Keratinocyte (primary cell): ENCODE measurements around the gene ZFP64. TPM values are rescaled to one million over a fixed set of nuclear protein-coding genes. Genes with fewer than 3 reads are reported as not detected.

Source experiments
- DNase-seq: peaks from one replicate; pipeline ENCODE4 v3.0.0-alpha.2; 2011; ENCODE audit warnings: low read depth, missing footprints, low spot score
- FAIRE-seq: peaks from 2 replicates; lab custom pipeline; 2011; peaks lifted over from hg19 to GRCh38; lab: Jason Lieb, UNC
- H2AFZ ChIP-seq: 2 replicates; pipeline ENCODE4 v1.6.0; 2012; ENCODE audit warnings: low read length, control low read depth, inconsistent platforms; ENCODE audit not compliant: control insufficient read depth
- H3K27ac ChIP-seq: 2 replicates; pipeline ENCODE4 v1.5.1; 2011; ENCODE audit warnings: low read length; ENCODE audit not compliant: control insufficient read depth, insufficient read depth
- H3K27me3 ChIP-seq: 3 replicates; pipeline ENCODE4 v1.6.0; 2011; ENCODE audit warnings: low read length; ENCODE audit not compliant: control insufficient read depth, insufficient read depth; ENCODE audit errors: extremely low read depth
- H3K36me3 ChIP-seq, 2 experiments: 2 replicates in 1 of 2; 3 replicates in 1 of 2; pipeline ENCODE4 v1.5.1; 2011; ENCODE audit warnings: low read length in 2 of 2, mild to moderate bottlenecking in 1 of 2; ENCODE audit not compliant: control insufficient read depth in 2 of 2, insufficient read depth in 2 of 2; ENCODE audit errors: extremely low read depth in 1 of 2
- H3K4me1 ChIP-seq: 3 replicates; pipeline ENCODE4 v1.5.1; 2011; ENCODE audit warnings: low read length; ENCODE audit not compliant: control insufficient read depth, insufficient read depth; ENCODE audit errors: extremely low read depth
- H3K4me2 ChIP-seq: 3 replicates; pipeline ENCODE4 v1.6.0; 2011; ENCODE audit warnings: low read depth, low read length; ENCODE audit not compliant: control insufficient read depth, insufficient read depth; ENCODE audit errors: extremely low read depth
- H3K4me3 ChIP-seq, 3 experiments: fragments of 200-600 bp in 1 of 3; sonication (generic) in 1 of 3; 2 replicates in 2 of 3; 3 replicates in 1 of 3; pipeline ENCODE4 v1.5.1; 2011 to 2016; ENCODE audit warnings: low read length in 3 of 3, mild to moderate bottlenecking in 3 of 3, control low read depth in 2 of 3, inconsistent platforms in 1 of 3, low read depth in 1 of 3, mixed read lengths in 1 of 3, mixed run types in 1 of 3, moderate library complexity in 1 of 3; ENCODE audit not compliant: control insufficient read depth in 2 of 3, insufficient read depth in 2 of 3; ENCODE audit errors: extremely low read depth in 1 of 3
- H3K79me2 ChIP-seq: 2 replicates; pipeline ENCODE4 v1.6.0; 2012; ENCODE audit warnings: low read length; ENCODE audit not compliant: control insufficient read depth, insufficient read depth
- H3K9ac ChIP-seq: 3 replicates; pipeline ENCODE4 v1.6.0; 2011; ENCODE audit warnings: low read length; ENCODE audit not compliant: control insufficient read depth, insufficient read depth; ENCODE audit errors: extremely low read depth
- H3K9me1 ChIP-seq: 3 replicates; pipeline ENCODE4 v1.6.0; 2011; ENCODE audit warnings: low read length; ENCODE audit not compliant: control insufficient read depth, insufficient read depth; ENCODE audit errors: extremely low read depth
- H3K9me3 ChIP-seq: 2 replicates; pipeline ENCODE4 v1.5.1; 2012; ENCODE audit warnings: low read depth, low read length; ENCODE audit not compliant: control insufficient read depth
- H4K20me1 ChIP-seq: 3 replicates; pipeline ENCODE4 v1.6.0; 2011; ENCODE audit warnings: low read length; ENCODE audit not compliant: control insufficient read depth, insufficient read depth; ENCODE audit errors: extremely low read depth
- CTCF ChIP-seq, 3 experiments: IDR thresholded peaks in 1 of 3; conservative IDR thresholded peaks in 1 of 3; optimal IDR thresholded peaks in 1 of 3; 2 replicates in 2 of 3; 3 replicates in 1 of 3; pipeline versions ENCODE3 to v1.5.1; 2011; ENCODE audit warnings: low read length in 3 of 3, mild to moderate bottlenecking in 3 of 3, moderate library complexity in 2 of 3, control low read depth in 1 of 3, inconsistent platforms in 1 of 3; ENCODE audit not compliant: insufficient read depth in 2 of 3; ENCODE audit errors: extremely low read depth in 1 of 3
- EZH2 ChIP-seq: IDR thresholded peaks from one replicate; pipeline ENCODE4 v1.6.1; 2012; ENCODE audit warnings: inconsistent platforms, mild to moderate bottlenecking, low read length, moderate library complexity
- dilution Hi-C: fragments of 300-500 bp; cut with MboI; formaldehyde crosslinking; loops from one replicate; pipeline ENCODE4 v1.7.0; 2020; ENCODE audit warnings: low sequenced_read_pairs; ENCODE audit not compliant: extremely low pct_ligation_motif_present
- polyA plus RNA-seq, 5 experiments: library from polyadenylated mRNA; depleted of rRNA in 3 of 5; stranded (reverse) in 3 of 5; stranded (forward) in 1 of 5; unstranded in 1 of 5; fragments of >200 nt; gene quantifications; 1 replicate in 1 of 5; 2 replicates in 3 of 5; 3 replicates in 1 of 5; pipeline versions ENCODE4 v1.2.1 to v1.2.3, GENCODE V29; 2011 to 2012; ENCODE audit warnings: missing spikeins in 2 of 5, low read depth in 1 of 5, low replicate concordance in 1 of 5

ZFP64 gene
- polyA plus RNA-seq, 1 donor (not counting 4 experiments of a cell fraction or from before 2014, with no cell fraction given), result 27.9 TPM

GRCh38 chr20:52152921-52153320, 38.7 kb downstream of the ZFP64 start:
- TF ChIP-seq EZH2 (no peak), CTCF (optimal IDR thresholded peaks at IDR 0.05 in 1 of 3, IDR thresholded peaks at IDR 0.05 in 1 of 3, conservative IDR thresholded peaks at IDR 0.05 in 1 of 3; ENCODE audit: extremely low read depth in 1 of 3, insufficient read depth in 2 of 3, low read length in 3 of 3) (no peak)
- H4K20me1 ChIP-seq, result no peaks in the 10 kb centered on the region
- no peaks in the 10 kb centered on the region for H3K9me1 ChIP-seq
- no peaks in the 10 kb centered on the region for H3K27me3 ChIP-seq
- no peak overlapping the region for H3K4me2 ChIP-seq
- H3K36me3 ChIP-seq, result peaks cover 3 to 9% of the 10 kb centered on the region in 2 experiments
- dilution Hi-C loops, result no loop called here
- H3K4me3 ChIP-seq, result no peak overlapping the region
- no peak overlapping the region for H3K27ac ChIP-seq
- DNase-seq (no peak), FAIRE-seq (no peak)
- H2AFZ ChIP-seq, result no peak overlapping the region
- no peaks in the 10 kb centered on the region for H3K9me3 ChIP-seq
- no peak overlapping the region for H3K9ac ChIP-seq
- no peaks in the 10 kb centered on the region for H3K79me2 ChIP-seq
- no peaks in the 10 kb centered on the region for H3K4me1 ChIP-seq

- Histone ChIP-seq H3K9me1 (no peaks in the 10 kb centered on the region), H3K4me1 (no peaks in the 10 kb centered on the region), H4K20me1 (no peaks in the 10 kb centered on the region), H3K27ac (no peak overlapping the region), H3K36me3 (peaks cover 3 to 9% of the 10 kb centered on the region in 2 experiments), H3K4me3 (no peak overlapping the region), H3K27me3 (no peaks in the 10 kb centered on the region), H3K9ac (no peak overlapping the region), H2AFZ (no peak overlapping the region), H3K79me2 (no peaks in the 10 kb centered on the region), H3K9me3 (no peaks in the 10 kb centered on the region), H3K4me2 (no peak overlapping the region)
- dilution Hi-C loops, result no loop called here
- FAIRE-seq, result no peak
- TF ChIP-seq EZH2, result no peak
- TF ChIP-seq CTCF (optimal IDR thresholded peaks at IDR 0.05 in 1 of 3, IDR thresholded peaks at IDR 0.05 in 1 of 3, conservative IDR thresholded peaks at IDR 0.05 in 1 of 3; ENCODE audit: extremely low read depth in 1 of 3, insufficient read depth in 2 of 3, low read length in 3 of 3), result no peak
- no peak for DNase-seq
Measured at GRCh38 chr20:52152416-52152815, 39.2 kb downstream of the ZFP64 start.
